HCT116 (cell line): Measurements from ENCODE around the gene RPL18. TPM values are rescaled to one million over a fixed set of nuclear protein-coding genes. Genes with fewer than 3 reads are reported as not detected.

ENCODE experiments used
- ATAC-seq: fragments of 200-7000 bp; cut with Tn5 transposase; 2 replicates; pipeline ENCODE4 v1.9.1; 2020; ENCODE audit warnings: mild to moderate bottlenecking, moderate library complexity
- BruUV-seq: library from RNA; stranded (reverse); fragments of 400-500 nt; replicated peaks from 2 replicates; lab custom pipeline; 2021; lab: Mats Ljungman, UMichigan
- CTCF ChIA-PET: fragments of 300-600 bp; sonication (Branson Sonifier 250); formaldehyde crosslinking; loops from one replicate; lab custom pipeline; 2021; ENCODE audit warnings: antibody characterized with exemption; lab: Charles Lee
- POLR2A ChIA-PET: fragments of 300-600, 350-600 bp; sonication (Branson Sonifier 250); formaldehyde crosslinking; loops from one replicate; lab custom pipeline; 2021; ENCODE audit warnings: antibody characterized with exemption; lab: Charles Lee
- RAD21 ChIA-PET, 2 experiments: fragments of 300-600 bp; sonication (Branson Sonifier 250); formaldehyde crosslinking; loops; one replicate each; lab custom pipeline; 2023; ENCODE audit warnings: low total read pairs in 2 of 2; ENCODE audit not compliant: uncharacterized antibody in 2 of 2, unreplicated experiment in 2 of 2, low non-redundant PET in 1 of 2; lab: Charles Lee
- DNase-seq: peaks from one replicate; pipeline ENCODE4 v3.0.0-alpha.2; 2010; ENCODE audit warnings: low read depth, low spot score
- H2AFZ ChIP-seq: fragments of 200-600 bp; shearing (Covaris generic), sonication (generic); 2 replicates; pipeline ENCODE4 v1.6.1; 2017; ENCODE audit warnings: low read depth, mixed run types, mixed read lengths, antibody characterized with exemption, low read length; ENCODE audit not compliant: poor library complexity, severe bottlenecking
- H3K27ac ChIP-seq: 2 replicates; pipeline ENCODE4 v1.5.1; 2012; ENCODE audit warnings: low read depth, low read length
- H3K27me3 ChIP-seq: fragments of 200-600 bp; sonication (generic); 2 replicates; pipeline ENCODE4 v1.6.1; 2016; ENCODE audit warnings: mixed run types, low read length, mixed read lengths; ENCODE audit not compliant: insufficient read depth
- H3K36me3 ChIP-seq, 2 experiments: fragments of 200-500 bp in 1 of 2; fragments of 200-600 bp in 1 of 2; sonication (Bioruptor generic) in 1 of 2; sonication (generic) in 1 of 2; 2 replicates each; pipeline versions ENCODE4 v1.5.1 to v1.6.1; 2014 to 2016; ENCODE audit warnings: low read length in 2 of 2, inconsistent platforms in 1 of 2, mixed read lengths in 1 of 2, mixed run types in 1 of 2; ENCODE audit not compliant: insufficient read depth in 2 of 2, control insufficient read depth in 1 of 2
- H3K4me1 ChIP-seq, 2 experiments: fragments of 200-600 bp in 1 of 2; sonication (generic) in 1 of 2; 2 replicates each; pipeline versions ENCODE4 v1.5.1 to v1.6.1; 2012 to 2017; ENCODE audit warnings: low read length in 2 of 2, inconsistent platforms in 1 of 2, mild to moderate bottlenecking in 1 of 2, mixed read lengths in 1 of 2, mixed run types in 1 of 2, moderate library complexity in 1 of 2; ENCODE audit not compliant: insufficient read depth in 2 of 2, control insufficient read depth in 1 of 2
- H3K4me2 ChIP-seq: fragments of 200-600 bp; sonication (generic); 2 replicates; pipeline ENCODE4 v1.6.1; 2017; ENCODE audit warnings: mixed run types, low read length, mixed read lengths
- H3K4me3 ChIP-seq, 2 experiments: fragments of 200-600 bp in 1 of 2; sonication (generic) in 1 of 2; replicated peaks in 1 of 2; 2 replicates each; pipeline ENCODE4 v1.5.1; 2011 to 2016; ENCODE audit warnings: low read length in 2 of 2, control low read depth in 1 of 2, low read depth in 1 of 2, mild to moderate bottlenecking in 1 of 2, mixed read lengths in 1 of 2, mixed run types in 1 of 2
- H3K79me2 ChIP-seq: fragments of 200-600 bp; sonication (generic); 2 replicates; pipeline ENCODE4 v1.6.1; 2017; ENCODE audit warnings: mild to moderate bottlenecking, mixed run types, low read length, moderate library complexity, mixed read lengths; ENCODE audit not compliant: insufficient read depth
- H3K9ac ChIP-seq: fragments of 200-600 bp; sonication (generic); 2 replicates; pipeline ENCODE4 v1.6.1; 2016; ENCODE audit warnings: low read length, mixed read lengths
- H3K9me2 ChIP-seq: fragments of 200-600 bp; sonication (generic), shearing (Covaris generic); 2 replicates; pipeline ENCODE4 v1.6.1; 2017; ENCODE audit warnings: mixed run types, mild to moderate bottlenecking, moderate library complexity; ENCODE audit not compliant: insufficient read depth
- H3K9me3 ChIP-seq, 2 experiments: fragments of 200-500 bp in 1 of 2; fragments of 200-600 bp in 1 of 2; sonication (Bioruptor generic) in 1 of 2; sonication (generic) in 1 of 2; 2 replicates each; pipeline ENCODE4 v1.6.1; 2014 to 2017; ENCODE audit warnings: low read length in 2 of 2, mixed read lengths in 2 of 2, inconsistent platforms in 1 of 2, low read depth in 1 of 2, mild to moderate bottlenecking in 1 of 2, mixed run types in 1 of 2, moderate library complexity in 1 of 2; ENCODE audit not compliant: control insufficient read depth in 1 of 2, insufficient read depth in 1 of 2
- H4K20me1 ChIP-seq: fragments of 200-600 bp; sonication (generic), shearing (Covaris generic); 2 replicates; pipeline ENCODE4 v1.6.1; 2017; ENCODE audit warnings: mixed run types, mild to moderate bottlenecking, moderate library complexity; ENCODE audit not compliant: insufficient read depth
- CBX3 ChIP-seq: IDR thresholded peaks from 2 replicates; pipeline ENCODE4 v1.6.1; 2012; ENCODE audit warnings: low read depth
- EGR1 ChIP-seq: IDR thresholded peaks from 2 replicates; pipeline ENCODE4 v1.6.1; 2012; ENCODE audit warnings: low read depth
- POLR2A ChIP-seq: IDR thresholded peaks from 2 replicates; pipeline ENCODE4 v1.7.0; 2011; ENCODE audit warnings: borderline replicate concordance; ENCODE audit not compliant: insufficient read depth, insufficient read length; ENCODE audit errors: extremely low read depth
- POLR2AphosphoS5 ChIP-seq: IDR thresholded peaks from 2 replicates; pipeline ENCODE4 v1.6.1; 2011; ENCODE audit warnings: mild to moderate bottlenecking, low read depth, low read length, moderate library complexity
- SP1 ChIP-seq: IDR thresholded peaks from 2 replicates; pipeline ENCODE4 v1.6.1; 2012; ENCODE audit warnings: low read depth
- SRF ChIP-seq: IDR thresholded peaks from 2 replicates; pipeline ENCODE4 v1.6.1; 2012; ENCODE audit warnings: low read depth
- TCF7L2 ChIP-seq: IDR thresholded peaks from 2 replicates; pipeline ENCODE4 v1.7.0; 2011; ENCODE audit warnings: borderline replicate concordance, inconsistent platforms; ENCODE audit not compliant: insufficient read depth, insufficient read length; ENCODE audit errors: extremely low read depth
- ZNF274 ChIP-seq: fragments of 200-500 bp; sonication (Bioruptor generic); IDR thresholded peaks from 2 replicates; pipeline ENCODE4 v1.6.1; 2014; ENCODE audit warnings: mild to moderate bottlenecking, low read depth, low read length, inconsistent platforms
- intact Hi-C: fragments of 100-400 bp; cut with micrococcal nuclease; formaldehyde crosslinking; loops from 2 replicates; pipeline ENCODE4 v1.10.0; 2022
- total RNA-seq: library from RNA; stranded (reverse); gene quantifications from one replicate; pipeline ENCODE4 v1.2.1, GENCODE V29; 2021; ENCODE audit not compliant: unreplicated experiment
- TF ChIP-seq, protein P1 (sequence below), 3 experiments: fragments of 200-600 bp in 1 of 3; sonication (generic) in 1 of 3; IDR thresholded peaks in 2 of 3; conservative IDR thresholded peaks in 1 of 3; 2 replicates each; pipeline ENCODE4 v1.5.1; 2012 to 2017; ENCODE audit warnings: low read depth in 2 of 3, low read length in 2 of 3, antibody characterized with exemption in 1 of 3, borderline replicate concordance in 1 of 3, control low read depth in 1 of 3, mild to moderate bottlenecking in 1 of 3, mixed read lengths in 1 of 3, mixed run types in 1 of 3, moderate library complexity in 1 of 3; ENCODE audit not compliant: insufficient read depth in 1 of 3
- TF ChIP-seq, protein P2 (sequence below): IDR thresholded peaks from 2 replicates; pipeline ENCODE4 v1.6.1; 2011; ENCODE audit warnings: mild to moderate bottlenecking, low read length, moderate library complexity; ENCODE audit not compliant: insufficient replicate concordance; ENCODE audit errors: extremely low read depth

Gene RPL18
- total RNA-seq, 1 experiment from 2014 or later = 2,006 TPM

DNA sequence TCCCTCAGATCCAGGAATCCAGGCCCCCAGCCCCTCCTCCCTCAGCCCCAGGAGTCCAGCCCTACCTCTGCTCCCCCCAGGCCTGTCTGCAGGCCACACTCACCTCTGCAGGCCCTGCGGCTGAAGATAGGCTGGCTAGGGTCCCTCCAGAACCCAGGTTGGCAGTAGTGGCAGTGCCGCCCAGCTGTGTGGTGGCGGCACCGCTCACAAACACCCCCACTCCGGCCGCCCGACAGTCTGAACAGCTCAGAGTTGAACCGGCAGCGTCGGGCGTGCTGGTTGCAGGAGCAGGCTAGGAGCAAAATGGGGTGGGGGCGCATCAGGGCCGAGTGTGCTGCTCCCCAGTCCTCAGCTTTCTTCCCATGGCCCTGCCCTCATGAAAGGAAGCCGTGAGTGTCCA lies 45.5 kb upstream of the RPL18 start:
- ATAC-seq (no peak), DNase-seq (no peak)
- no peaks in the 10 kb centered on the region for H3K79me2 ChIP-seq
- H3K36me3 ChIP-seq = no peaks in the 10 kb centered on the region
- intact Hi-C loops = no loop called here
- H4K20me1 ChIP-seq = no peaks in the 10 kb centered on the region
- H3K4me2 ChIP-seq = no peak overlapping the region
- H3K4me1 ChIP-seq = peaks cover 2 to 17% of the 10 kb centered on the region in 2 experiments; a peak in 3 of 4 replicates
- no peak overlapping the region for H3K27ac ChIP-seq
- ChIA-PET RAD21 (no interaction called here), CTCF (no interaction called here), POLR2A (no interaction called here)
- H2AFZ ChIP-seq = no peak overlapping the region
- no peak for TF ChIP-seq CBX3
- TF ChIP-seq, protein P1, sequence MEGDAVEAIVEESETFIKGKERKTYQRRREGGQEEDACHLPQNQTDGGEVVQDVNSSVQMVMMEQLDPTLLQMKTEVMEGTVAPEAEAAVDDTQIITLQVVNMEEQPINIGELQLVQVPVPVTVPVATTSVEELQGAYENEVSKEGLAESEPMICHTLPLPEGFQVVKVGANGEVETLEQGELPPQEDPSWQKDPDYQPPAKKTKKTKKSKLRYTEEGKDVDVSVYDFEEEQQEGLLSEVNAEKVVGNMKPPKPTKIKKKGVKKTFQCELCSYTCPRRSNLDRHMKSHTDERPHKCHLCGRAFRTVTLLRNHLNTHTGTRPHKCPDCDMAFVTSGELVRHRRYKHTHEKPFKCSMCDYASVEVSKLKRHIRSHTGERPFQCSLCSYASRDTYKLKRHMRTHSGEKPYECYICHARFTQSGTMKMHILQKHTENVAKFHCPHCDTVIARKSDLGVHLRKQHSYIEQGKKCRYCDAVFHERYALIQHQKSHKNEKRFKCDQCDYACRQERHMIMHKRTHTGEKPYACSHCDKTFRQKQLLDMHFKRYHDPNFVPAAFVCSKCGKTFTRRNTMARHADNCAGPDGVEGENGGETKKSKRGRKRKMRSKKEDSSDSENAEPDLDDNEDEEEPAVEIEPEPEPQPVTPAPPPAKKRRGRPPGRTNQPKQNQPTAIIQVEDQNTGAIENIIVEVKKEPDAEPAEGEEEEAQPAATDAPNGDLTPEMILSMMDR (IDR thresholded peaks at IDR 0.05 in 2 of 3, conservative IDR thresholded peaks at IDR 0.05 in 1 of 3; ENCODE audit: borderline replicate concordance in 1 of 3, insufficient read depth in 1 of 3, low read depth in 2 of 3, low read length in 2 of 3) = no peak
- no peak for TF ChIP-seq EGR1
- TF ChIP-seq SRF = no peak
- BruUV-seq = no TSS peak
- H3K27me3 ChIP-seq = no peaks in the 10 kb centered on the region
- no peak overlapping the region for H3K4me3 ChIP-seq
- H3K9ac ChIP-seq = no peak overlapping the region
- no peaks in the 10 kb centered on the region for H3K9me3 ChIP-seq
- no peaks in the 10 kb centered on the region for H3K9me2 ChIP-seq

DNA sequence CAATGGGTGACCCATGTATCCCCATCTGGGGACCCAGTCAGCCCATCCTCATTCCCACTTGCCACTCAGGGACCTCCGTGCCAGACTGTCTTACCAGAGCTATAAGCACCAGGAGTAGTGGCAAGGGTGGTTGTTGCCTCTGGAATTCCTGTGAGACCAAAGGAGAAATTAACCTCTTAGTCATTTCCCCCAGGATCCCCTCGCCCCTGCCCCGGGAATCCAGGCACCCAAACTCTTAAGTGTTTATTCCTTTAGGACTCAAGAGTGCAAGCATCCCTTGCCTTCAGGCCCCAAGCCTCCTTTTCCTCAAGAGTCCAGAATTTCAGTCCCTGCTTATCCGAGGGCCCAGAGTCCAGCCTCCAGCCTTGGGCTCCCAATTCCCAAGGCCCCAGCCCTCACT lies 44.7 kb upstream of the RPL18 start:
- H4K20me1 ChIP-seq = no peaks in the 10 kb centered on the region
- no peaks in the 10 kb centered on the region for H3K27me3 ChIP-seq
- CTCF ChIA-PET = no interaction called here
- intact Hi-C loops = no loop called here
- no peak for DNase-seq
- no peaks in the 10 kb centered on the region for H3K79me2 ChIP-seq
- H3K4me2 ChIP-seq = no peak overlapping the region
- H3K9me3 ChIP-seq = no peaks in the 10 kb centered on the region
- H3K9ac ChIP-seq = no peak overlapping the region
- no peak overlapping the region for H3K4me3 ChIP-seq
- no peaks in the 10 kb centered on the region for H3K9me2 ChIP-seq
- POLR2A ChIA-PET = no interaction called here
- RAD21 ChIA-PET = no interaction called here
- H2AFZ ChIP-seq = no peak overlapping the region
- no peak overlapping the region for H3K27ac ChIP-seq
- no TSS peak for BruUV-seq
- peaks cover 2 to 17% of the 10 kb centered on the region in 2 experiments; a peak in 3 of 4 replicates for H3K4me1 ChIP-seq
- ATAC-seq = no peak
- no peaks in the 10 kb centered on the region for H3K36me3 ChIP-seq
- no peak for TF ChIP-seq EGR1
- TF ChIP-seq ZNF274 = no peak
- TF ChIP-seq POLR2A = no peak
- TF ChIP-seq, protein P2, sequence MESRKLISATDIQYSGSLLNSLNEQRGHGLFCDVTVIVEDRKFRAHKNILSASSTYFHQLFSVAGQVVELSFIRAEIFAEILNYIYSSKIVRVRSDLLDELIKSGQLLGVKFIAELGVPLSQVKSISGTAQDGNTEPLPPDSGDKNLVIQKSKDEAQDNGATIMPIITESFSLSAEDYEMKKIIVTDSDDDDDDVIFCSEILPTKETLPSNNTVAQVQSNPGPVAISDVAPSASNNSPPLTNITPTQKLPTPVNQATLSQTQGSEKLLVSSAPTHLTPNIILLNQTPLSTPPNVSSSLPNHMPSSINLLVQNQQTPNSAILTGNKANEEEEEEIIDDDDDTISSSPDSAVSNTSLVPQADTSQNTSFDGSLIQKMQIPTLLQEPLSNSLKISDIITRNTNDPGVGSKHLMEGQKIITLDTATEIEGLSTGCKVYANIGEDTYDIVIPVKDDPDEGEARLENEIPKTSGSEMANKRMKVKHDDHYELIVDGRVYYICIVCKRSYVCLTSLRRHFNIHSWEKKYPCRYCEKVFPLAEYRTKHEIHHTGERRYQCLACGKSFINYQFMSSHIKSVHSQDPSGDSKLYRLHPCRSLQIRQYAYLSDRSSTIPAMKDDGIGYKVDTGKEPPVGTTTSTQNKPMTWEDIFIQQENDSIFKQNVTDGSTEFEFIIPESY = no peak
- no peak for TF ChIP-seq POLR2AphosphoS5
- no peak for TF ChIP-seq CBX3
- no peak for TF ChIP-seq TCF7L2
- TF ChIP-seq, protein P1 (IDR thresholded peaks at IDR 0.05 in 2 of 3, conservative IDR thresholded peaks at IDR 0.05 in 1 of 3; ENCODE audit: borderline replicate concordance in 1 of 3, insufficient read depth in 1 of 3, low read depth in 2 of 3, low read length in 2 of 3) = no peak
- no peak for TF ChIP-seq SP1
